Aorta (tissue), 4 donors: ENCODE results near the gene GSDME. TPM values are rescaled to one million over a fixed set of nuclear protein-coding genes. Genes with fewer than 3 reads are reported as not detected.

Experiments used
- polyA plus RNA-seq, 2 donors: library from polyadenylated mRNA; stranded (reverse); fragments of 200-250 nt; gene quantifications; one replicate each; pipeline ENCODE4 v1.2.3, GENCODE V29; 2013
- total RNA-seq, 2 donors: library from RNA; stranded (reverse); fragmentation: NEBNext Ultra II Directional; extraction: Animal tissue kit (Norgen Biotek cat#: 25700); gene quantifications; one replicate each; pipeline ENCODE4 v1.2.1, GENCODE V29; 2021
- donor health status: healthy with polysubstance abuse.
- donor health status: Bipolar disorder and iron deficiency.
- donor health status: DM: no; HTN: no; CAD: no.
- donor health status: DM: yes; HTN: yes; CAD: no.

The GSDME gene
- total and polyA plus RNA-seq, 4 donors = 15.1 to 20.3 (median 17.5) TPM

Other genes starting within 250 kb of the GSDME start
- gene PALS2, start 184.0 kb downstream of the GSDME start, total RNA-seq = 10 to 100 TPM; 44.9 to 57.3 TPM
- 1 to 10 TPM; 1.8 to 2.9 TPM for gene PALS2, start 184.0 kb downstream of the GSDME start, polyA plus RNA-seq
- 10 to 100 TPM in 1 of 2 donors, 1 to 10 TPM in 1; 8.3 to 15.6 TPM for gene OSBPL3, start 222.7 kb upstream of the GSDME start, total RNA-seq
- 1 to 10 TPM in 1 of 2 donors, under 1 TPM in 1; 0.41 to 2.9 TPM for gene OSBPL3, start 222.7 kb upstream of the GSDME start, polyA plus RNA-seq